Measurements from ENCODE around the gene ZC3H12A.

ZC3H12A gene

GRCh38 chr1:37533317-37534093, 59.1 kb downstream of the ZC3H12A start:
- TF ChIP-seq CTCF (IDR thresholded peaks at IDR 0.05; ENCODE audit: low read depth, low read length) = no peak
- no peak overlapping the region for H3K4me3 ChIP-seq (replicated peaks in 1 of 2; ENCODE audit: low read depth in 2 of 2, low read length in 2 of 2)
- DNase-seq (ENCODE audit: low read depth in 2 of 2) = no peak

Measured in cardiac fibroblast (primary cell).